ENCODE results near the gene ATAD3A.

DNA sequence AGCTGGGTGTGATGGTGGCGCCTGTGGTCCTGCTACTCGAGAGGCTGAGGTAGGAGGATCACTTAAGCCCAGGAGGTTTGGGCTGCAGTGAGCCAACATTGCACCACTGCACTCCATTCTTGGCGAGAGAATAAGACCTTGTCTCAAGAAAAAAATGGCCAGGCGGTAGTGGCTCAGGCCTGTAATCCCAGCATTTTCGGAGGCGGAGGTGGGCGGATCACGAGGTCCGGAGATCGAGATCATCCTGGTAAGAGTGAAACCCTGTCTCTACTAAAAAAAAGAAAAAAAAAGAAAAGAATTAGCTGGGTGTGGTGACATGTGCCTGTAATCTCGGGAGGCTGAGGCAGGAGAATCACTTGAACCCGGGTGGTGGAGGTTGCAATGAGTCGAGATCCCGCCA is 29.1 kb upstream of the ATAD3A start:
- TF ChIP-seq POLR2AphosphoS5 (IDR thresholded peaks at IDR 0.05; ENCODE audit: low read depth) (no peak), EZH2 (IDR thresholded peaks at IDR 0.05; ENCODE audit: low read depth, unreplicated experiment) (no peak)
- TF ChIP-seq, protein P1, sequence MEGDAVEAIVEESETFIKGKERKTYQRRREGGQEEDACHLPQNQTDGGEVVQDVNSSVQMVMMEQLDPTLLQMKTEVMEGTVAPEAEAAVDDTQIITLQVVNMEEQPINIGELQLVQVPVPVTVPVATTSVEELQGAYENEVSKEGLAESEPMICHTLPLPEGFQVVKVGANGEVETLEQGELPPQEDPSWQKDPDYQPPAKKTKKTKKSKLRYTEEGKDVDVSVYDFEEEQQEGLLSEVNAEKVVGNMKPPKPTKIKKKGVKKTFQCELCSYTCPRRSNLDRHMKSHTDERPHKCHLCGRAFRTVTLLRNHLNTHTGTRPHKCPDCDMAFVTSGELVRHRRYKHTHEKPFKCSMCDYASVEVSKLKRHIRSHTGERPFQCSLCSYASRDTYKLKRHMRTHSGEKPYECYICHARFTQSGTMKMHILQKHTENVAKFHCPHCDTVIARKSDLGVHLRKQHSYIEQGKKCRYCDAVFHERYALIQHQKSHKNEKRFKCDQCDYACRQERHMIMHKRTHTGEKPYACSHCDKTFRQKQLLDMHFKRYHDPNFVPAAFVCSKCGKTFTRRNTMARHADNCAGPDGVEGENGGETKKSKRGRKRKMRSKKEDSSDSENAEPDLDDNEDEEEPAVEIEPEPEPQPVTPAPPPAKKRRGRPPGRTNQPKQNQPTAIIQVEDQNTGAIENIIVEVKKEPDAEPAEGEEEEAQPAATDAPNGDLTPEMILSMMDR (conservative IDR thresholded peaks at IDR 0.05; ENCODE audit: low read depth in 2 of 2), result no peak
- TF ChIP-seq, protein P2, sequence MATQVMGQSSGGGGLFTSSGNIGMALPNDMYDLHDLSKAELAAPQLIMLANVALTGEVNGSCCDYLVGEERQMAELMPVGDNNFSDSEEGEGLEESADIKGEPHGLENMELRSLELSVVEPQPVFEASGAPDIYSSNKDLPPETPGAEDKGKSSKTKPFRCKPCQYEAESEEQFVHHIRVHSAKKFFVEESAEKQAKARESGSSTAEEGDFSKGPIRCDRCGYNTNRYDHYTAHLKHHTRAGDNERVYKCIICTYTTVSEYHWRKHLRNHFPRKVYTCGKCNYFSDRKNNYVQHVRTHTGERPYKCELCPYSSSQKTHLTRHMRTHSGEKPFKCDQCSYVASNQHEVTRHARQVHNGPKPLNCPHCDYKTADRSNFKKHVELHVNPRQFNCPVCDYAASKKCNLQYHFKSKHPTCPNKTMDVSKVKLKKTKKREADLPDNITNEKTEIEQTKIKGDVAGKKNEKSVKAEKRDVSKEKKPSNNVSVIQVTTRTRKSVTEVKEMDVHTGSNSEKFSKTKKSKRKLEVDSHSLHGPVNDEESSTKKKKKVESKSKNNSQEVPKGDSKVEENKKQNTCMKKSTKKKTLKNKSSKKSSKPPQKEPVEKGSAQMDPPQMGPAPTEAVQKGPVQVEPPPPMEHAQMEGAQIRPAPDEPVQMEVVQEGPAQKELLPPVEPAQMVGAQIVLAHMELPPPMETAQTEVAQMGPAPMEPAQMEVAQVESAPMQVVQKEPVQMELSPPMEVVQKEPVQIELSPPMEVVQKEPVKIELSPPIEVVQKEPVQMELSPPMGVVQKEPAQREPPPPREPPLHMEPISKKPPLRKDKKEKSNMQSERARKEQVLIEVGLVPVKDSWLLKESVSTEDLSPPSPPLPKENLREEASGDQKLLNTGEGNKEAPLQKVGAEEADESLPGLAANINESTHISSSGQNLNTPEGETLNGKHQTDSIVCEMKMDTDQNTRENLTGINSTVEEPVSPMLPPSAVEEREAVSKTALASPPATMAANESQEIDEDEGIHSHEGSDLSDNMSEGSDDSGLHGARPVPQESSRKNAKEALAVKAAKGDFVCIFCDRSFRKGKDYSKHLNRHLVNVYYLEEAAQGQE (IDR thresholded peaks at IDR 0.05; ENCODE audit: unreplicated experiment), result no peak
- TF ChIP-seq, protein P3, sequence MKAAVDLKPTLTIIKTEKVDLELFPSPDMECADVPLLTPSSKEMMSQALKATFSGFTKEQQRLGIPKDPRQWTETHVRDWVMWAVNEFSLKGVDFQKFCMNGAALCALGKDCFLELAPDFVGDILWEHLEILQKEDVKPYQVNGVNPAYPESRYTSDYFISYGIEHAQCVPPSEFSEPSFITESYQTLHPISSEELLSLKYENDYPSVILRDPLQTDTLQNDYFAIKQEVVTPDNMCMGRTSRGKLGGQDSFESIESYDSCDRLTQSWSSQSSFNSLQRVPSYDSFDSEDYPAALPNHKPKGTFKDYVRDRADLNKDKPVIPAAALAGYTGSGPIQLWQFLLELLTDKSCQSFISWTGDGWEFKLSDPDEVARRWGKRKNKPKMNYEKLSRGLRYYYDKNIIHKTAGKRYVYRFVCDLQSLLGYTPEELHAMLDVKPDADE (IDR thresholded peaks at IDR 0.05), result no peak

All from GM23338 (cell line).